ENCODE data around the gene EDIL3. TPM values are rescaled to one million over a fixed set of nuclear protein-coding genes. Genes with fewer than 3 reads are reported as not detected.

The EDIL3 gene
- total RNA-seq, 3 donors from 2014 or later, result 29.7 to 39.8 (median 39.6) TPM

DNA sequence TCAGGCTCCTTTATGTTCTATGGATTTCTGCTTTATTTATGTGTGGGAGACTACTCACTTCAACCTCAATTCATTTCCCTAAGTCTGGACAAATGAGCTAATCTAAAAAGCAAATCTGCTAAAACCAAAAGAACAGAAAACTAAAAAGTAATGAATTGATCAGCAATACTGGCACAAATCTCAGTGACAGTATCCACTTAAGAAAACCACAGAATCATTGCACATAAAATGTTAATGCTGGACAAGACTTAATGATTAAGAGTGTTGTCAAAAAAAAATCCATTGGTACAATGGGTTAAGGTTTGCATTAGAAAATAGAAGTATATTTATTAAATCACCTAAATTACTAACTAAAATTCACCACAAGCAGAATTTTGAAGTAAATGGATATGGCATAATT, 147.6 kb downstream of the EDIL3 start:
- intact Hi-C loops (cut with DNase I, micrococcal nuclease), result no loop called here
- TF ChIP-seq CTCF (IDR thresholded peaks at IDR 0.05), result no peak
- H3K36me3 ChIP-seq (ENCODE audit: low read depth), result no peaks in the 10 kb centered on the region
- no peak overlapping the region for H3K4me3 ChIP-seq
- no peak for ATAC-seq
- H3K4me1 ChIP-seq (ENCODE audit: low read depth), result no peaks in the 10 kb centered on the region
- H3K9me3 ChIP-seq, result no peaks in the 10 kb centered on the region
- no peak for DNase-seq

DNA sequence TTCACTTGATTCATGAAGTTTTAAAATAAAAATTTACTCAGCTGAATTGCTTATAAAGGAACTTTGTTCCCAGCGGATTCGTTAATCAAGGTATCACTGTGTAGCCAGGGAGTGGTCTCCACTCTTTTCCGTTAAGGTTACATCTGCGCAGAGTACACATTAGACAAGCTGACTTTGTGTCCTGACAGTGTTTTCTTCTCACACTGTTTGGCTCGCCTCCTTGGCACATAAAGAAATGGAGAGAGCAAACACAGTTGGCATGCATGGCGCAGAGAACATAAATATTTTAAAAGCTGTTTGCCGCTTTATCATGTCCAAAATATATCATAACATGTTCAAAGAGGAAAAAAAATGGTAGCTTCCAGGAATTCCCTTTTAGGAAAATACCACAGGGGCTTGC, 153.2 kb downstream of the EDIL3 start:
- no peak for TF ChIP-seq CTCF (IDR thresholded peaks at IDR 0.05)
- intact Hi-C loops (cut with DNase I, micrococcal nuclease), result no loop called here
- Histone ChIP-seq H3K36me3 (ENCODE audit: low read depth) (no peaks in the 10 kb centered on the region), H3K4me3 (no peak overlapping the region), H3K9me3 (no peaks in the 10 kb centered on the region), H3K4me1 (ENCODE audit: low read depth) (peaks cover 6% of the 10 kb centered on the region)
- DNase-seq, result peak in 1 of 3 donors; percentile 30
- ATAC-seq, result peak; percentile 90

GRCh38 chr5:84229045-84229444, 155.6 kb downstream of the EDIL3 start:
- Histone ChIP-seq H3K4me3 (no peak overlapping the region), H3K9me3 (no peaks in the 10 kb centered on the region), H3K4me1 (ENCODE audit: low read depth) (peaks cover 6% of the 10 kb centered on the region), H3K36me3 (ENCODE audit: low read depth) (no peaks in the 10 kb centered on the region)
- ATAC-seq (no peak), DNase-seq (no peak)
- intact Hi-C loops (cut with DNase I, micrococcal nuclease), result no loop called here
- no peak for TF ChIP-seq CTCF (IDR thresholded peaks at IDR 0.05)

DNA sequence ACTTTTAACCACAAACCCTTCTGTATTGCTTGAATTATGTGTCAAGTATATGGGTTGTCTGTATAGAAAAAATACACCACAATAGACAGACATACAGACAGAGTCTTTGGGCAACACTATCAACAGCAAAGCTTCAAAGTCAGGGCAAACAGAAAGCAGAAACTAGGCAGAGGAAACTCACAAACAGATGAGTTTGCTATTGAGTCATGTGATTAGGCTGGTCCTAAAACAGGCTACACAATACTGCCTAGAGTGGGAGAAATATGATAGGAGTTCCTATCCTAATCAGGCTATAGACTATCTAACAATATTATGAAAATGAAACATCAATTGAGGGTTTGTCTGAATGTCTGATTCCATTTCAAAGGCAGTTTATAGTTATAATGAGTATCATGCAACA, 156.4 kb downstream of the EDIL3 start:
- no peak overlapping the region for H3K4me3 ChIP-seq
- H3K9me3 ChIP-seq, result no peaks in the 10 kb centered on the region
- no peak for TF ChIP-seq CTCF (IDR thresholded peaks at IDR 0.05)
- DNase-seq, result no peak
- H3K36me3 ChIP-seq (ENCODE audit: low read depth), result no peaks in the 10 kb centered on the region
- peaks cover 6% of the 10 kb centered on the region for H3K4me1 ChIP-seq (ENCODE audit: low read depth)
- intact Hi-C loops (cut with DNase I, micrococcal nuclease), result no loop called here
- ATAC-seq, result peak; percentile 33

DNA sequence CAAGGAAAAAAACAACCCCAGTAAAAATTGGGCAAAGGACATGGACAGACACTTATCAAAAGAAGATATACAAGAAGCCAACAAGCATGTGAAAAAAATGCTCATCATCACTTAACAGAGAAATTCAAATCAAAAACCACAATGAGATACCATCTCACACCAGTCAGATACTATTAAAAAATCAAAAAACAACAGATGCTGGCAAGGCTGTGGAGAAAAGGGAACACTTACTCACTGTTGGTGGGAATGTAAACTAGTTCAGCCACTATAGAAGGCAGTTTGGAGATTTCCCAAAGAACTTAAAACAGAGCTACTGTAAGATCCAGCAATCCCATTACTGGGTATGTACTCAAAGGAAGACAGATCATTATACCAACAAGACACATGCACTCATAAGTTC, 157.4 kb downstream of the EDIL3 start:
- ATAC-seq, result no peak
- H3K9me3 ChIP-seq, result no peaks in the 10 kb centered on the region
- no peak for TF ChIP-seq CTCF (IDR thresholded peaks at IDR 0.05)
- peaks cover 6% of the 10 kb centered on the region for H3K4me1 ChIP-seq (ENCODE audit: low read depth)
- H3K4me3 ChIP-seq, result no peak overlapping the region
- no peaks in the 10 kb centered on the region for H3K36me3 ChIP-seq (ENCODE audit: low read depth)
- intact Hi-C loops (cut with DNase I, micrococcal nuclease), result no loop called here
- no peak for DNase-seq

- ATAC-seq, result peak; percentile 25
- Histone ChIP-seq H3K36me3 (ENCODE audit: low read depth) (no peaks in the 10 kb centered on the region), H3K9me3 (no peaks in the 10 kb centered on the region), H3K4me3 (no peak overlapping the region), H3K4me1 (ENCODE audit: low read depth) (no peaks in the 10 kb centered on the region)
- no peak for TF ChIP-seq CTCF (IDR thresholded peaks at IDR 0.05)
- intact Hi-C loops (cut with DNase I, micrococcal nuclease), result no loop called here
- no peak for DNase-seq
Observed at GRCh38 chr5:84218546-84218945, 166.1 kb downstream of the EDIL3 start.
